HCT116 (cell line): Measurements from ENCODE around the gene SOCS3. TPM values are rescaled to one million over a fixed set of nuclear protein-coding genes. Genes with fewer than 3 reads are reported as not detected.

Experiments used
- ATAC-seq: fragments of 200-7000 bp; cut with Tn5 transposase; 2 replicates; pipeline ENCODE4 v1.9.1; 2020; ENCODE audit warnings: mild to moderate bottlenecking, moderate library complexity
- BruUV-seq: library from RNA; stranded (reverse); fragments of 400-500 nt; replicated peaks from 2 replicates; lab custom pipeline; 2021; lab: Mats Ljungman, UMichigan
- CTCF ChIA-PET: fragments of 300-600 bp; sonication (Branson Sonifier 250); formaldehyde crosslinking; loops from one replicate; lab custom pipeline; 2021; ENCODE audit warnings: antibody characterized with exemption; lab: Charles Lee
- POLR2A ChIA-PET: fragments of 300-600, 350-600 bp; sonication (Branson Sonifier 250); formaldehyde crosslinking; loops from one replicate; lab custom pipeline; 2021; ENCODE audit warnings: antibody characterized with exemption; lab: Charles Lee
- RAD21 ChIA-PET, 2 experiments: fragments of 300-600 bp; sonication (Branson Sonifier 250); formaldehyde crosslinking; loops; one replicate each; lab custom pipeline; 2023; ENCODE audit warnings: low total read pairs in 2 of 2; ENCODE audit not compliant: uncharacterized antibody in 2 of 2, unreplicated experiment in 2 of 2, low non-redundant PET in 1 of 2; lab: Charles Lee
- DNase-seq: peaks from one replicate; pipeline ENCODE4 v3.0.0-alpha.2; 2010; ENCODE audit warnings: low read depth, low spot score
- H2AFZ ChIP-seq: fragments of 200-600 bp; shearing (Covaris generic), sonication (generic); 2 replicates; pipeline ENCODE4 v1.6.1; 2017; ENCODE audit warnings: low read depth, mixed run types, mixed read lengths, antibody characterized with exemption, low read length; ENCODE audit not compliant: poor library complexity, severe bottlenecking
- H3K27ac ChIP-seq: 2 replicates; pipeline ENCODE4 v1.5.1; 2012; ENCODE audit warnings: low read depth, low read length
- H3K27me3 ChIP-seq: fragments of 200-600 bp; sonication (generic); 2 replicates; pipeline ENCODE4 v1.6.1; 2016; ENCODE audit warnings: mixed run types, low read length, mixed read lengths; ENCODE audit not compliant: insufficient read depth
- H3K36me3 ChIP-seq, 2 experiments: fragments of 200-500 bp in 1 of 2; fragments of 200-600 bp in 1 of 2; sonication (Bioruptor generic) in 1 of 2; sonication (generic) in 1 of 2; 2 replicates each; pipeline versions ENCODE4 v1.5.1 to v1.6.1; 2014 to 2016; ENCODE audit warnings: low read length in 2 of 2, inconsistent platforms in 1 of 2, mixed read lengths in 1 of 2, mixed run types in 1 of 2; ENCODE audit not compliant: insufficient read depth in 2 of 2, control insufficient read depth in 1 of 2
- H3K4me1 ChIP-seq, 2 experiments: fragments of 200-600 bp in 1 of 2; sonication (generic) in 1 of 2; 2 replicates each; pipeline versions ENCODE4 v1.5.1 to v1.6.1; 2012 to 2017; ENCODE audit warnings: low read length in 2 of 2, inconsistent platforms in 1 of 2, mild to moderate bottlenecking in 1 of 2, mixed read lengths in 1 of 2, mixed run types in 1 of 2, moderate library complexity in 1 of 2; ENCODE audit not compliant: insufficient read depth in 2 of 2, control insufficient read depth in 1 of 2
- H3K4me2 ChIP-seq: fragments of 200-600 bp; sonication (generic); 2 replicates; pipeline ENCODE4 v1.6.1; 2017; ENCODE audit warnings: mixed run types, low read length, mixed read lengths
- H3K4me3 ChIP-seq, 2 experiments: fragments of 200-600 bp in 1 of 2; sonication (generic) in 1 of 2; replicated peaks in 1 of 2; 2 replicates each; pipeline ENCODE4 v1.5.1; 2011 to 2016; ENCODE audit warnings: low read length in 2 of 2, control low read depth in 1 of 2, low read depth in 1 of 2, mild to moderate bottlenecking in 1 of 2, mixed read lengths in 1 of 2, mixed run types in 1 of 2
- H3K79me2 ChIP-seq: fragments of 200-600 bp; sonication (generic); 2 replicates; pipeline ENCODE4 v1.6.1; 2017; ENCODE audit warnings: mild to moderate bottlenecking, mixed run types, low read length, moderate library complexity, mixed read lengths; ENCODE audit not compliant: insufficient read depth
- H3K9ac ChIP-seq: fragments of 200-600 bp; sonication (generic); 2 replicates; pipeline ENCODE4 v1.6.1; 2016; ENCODE audit warnings: low read length, mixed read lengths
- H3K9me2 ChIP-seq: fragments of 200-600 bp; sonication (generic), shearing (Covaris generic); 2 replicates; pipeline ENCODE4 v1.6.1; 2017; ENCODE audit warnings: mixed run types, mild to moderate bottlenecking, moderate library complexity; ENCODE audit not compliant: insufficient read depth
- H3K9me3 ChIP-seq, 2 experiments: fragments of 200-500 bp in 1 of 2; fragments of 200-600 bp in 1 of 2; sonication (Bioruptor generic) in 1 of 2; sonication (generic) in 1 of 2; 2 replicates each; pipeline ENCODE4 v1.6.1; 2014 to 2017; ENCODE audit warnings: low read length in 2 of 2, mixed read lengths in 2 of 2, inconsistent platforms in 1 of 2, low read depth in 1 of 2, mild to moderate bottlenecking in 1 of 2, mixed run types in 1 of 2, moderate library complexity in 1 of 2; ENCODE audit not compliant: control insufficient read depth in 1 of 2, insufficient read depth in 1 of 2
- H4K20me1 ChIP-seq: fragments of 200-600 bp; sonication (generic), shearing (Covaris generic); 2 replicates; pipeline ENCODE4 v1.6.1; 2017; ENCODE audit warnings: mixed run types, mild to moderate bottlenecking, moderate library complexity; ENCODE audit not compliant: insufficient read depth
- CBX3 ChIP-seq: IDR thresholded peaks from 2 replicates; pipeline ENCODE4 v1.6.1; 2012; ENCODE audit warnings: low read depth
- CEBPB ChIP-seq: IDR thresholded peaks from 2 replicates; pipeline ENCODE4 v1.6.1; 2012; ENCODE audit warnings: low read depth
- CTCF ChIP-seq, 3 experiments: fragments of 200-600 bp in 1 of 3; sonication (generic) in 1 of 3; IDR thresholded peaks in 2 of 3; conservative IDR thresholded peaks in 1 of 3; 2 replicates each; pipeline ENCODE4 v1.5.1; 2012 to 2017; ENCODE audit warnings: low read depth in 2 of 3, low read length in 2 of 3, antibody characterized with exemption in 1 of 3, borderline replicate concordance in 1 of 3, control low read depth in 1 of 3, mild to moderate bottlenecking in 1 of 3, mixed read lengths in 1 of 3, mixed run types in 1 of 3, moderate library complexity in 1 of 3; ENCODE audit not compliant: insufficient read depth in 1 of 3
- EZH2 ChIP-seq: fragments of 200-600 bp; sonication (generic); IDR thresholded peaks from 2 replicates; pipeline ENCODE4 v1.6.1; 2017; ENCODE audit warnings: antibody characterized with exemption, mixed run types
- EZH2phosphoT487 ChIP-seq: fragments of 200-600 bp; IDR thresholded peaks from 2 replicates; pipeline ENCODE4 v1.6.1; 2018; ENCODE audit warnings: antibody characterized with exemption, borderline replicate concordance
- FOSL1 ChIP-seq: IDR thresholded peaks from 2 replicates; pipeline ENCODE4 v1.6.1; 2012; ENCODE audit warnings: low read depth
- JUND ChIP-seq: IDR thresholded peaks from 2 replicates; pipeline ENCODE4 v1.6.1; 2012
- POLR2A ChIP-seq: IDR thresholded peaks from 2 replicates; pipeline ENCODE4 v1.7.0; 2011; ENCODE audit warnings: borderline replicate concordance; ENCODE audit not compliant: insufficient read depth, insufficient read length; ENCODE audit errors: extremely low read depth
- POLR2AphosphoS5 ChIP-seq: IDR thresholded peaks from 2 replicates; pipeline ENCODE4 v1.6.1; 2011; ENCODE audit warnings: mild to moderate bottlenecking, low read depth, low read length, moderate library complexity
- RAD21 ChIP-seq: IDR thresholded peaks from 2 replicates; pipeline ENCODE4 v1.6.1; 2012; ENCODE audit warnings: low read depth, mild to moderate bottlenecking
- SP1 ChIP-seq: IDR thresholded peaks from 2 replicates; pipeline ENCODE4 v1.6.1; 2012; ENCODE audit warnings: low read depth
- SRF ChIP-seq: IDR thresholded peaks from 2 replicates; pipeline ENCODE4 v1.6.1; 2012; ENCODE audit warnings: low read depth
- YY1 ChIP-seq: IDR thresholded peaks from 2 replicates; pipeline ENCODE4 v1.6.1; 2011; ENCODE audit warnings: low read length, low read depth, moderate library complexity, mild to moderate bottlenecking; ENCODE audit not compliant: insufficient replicate concordance; ENCODE audit errors: extremely low read depth
- ZFX ChIP-seq: fragments of 450-650 bp; IDR thresholded peaks from 2 replicates; pipeline ENCODE4 v1.6.1; 2017
- intact Hi-C: fragments of 100-400 bp; cut with micrococcal nuclease; formaldehyde crosslinking; loops from 2 replicates; pipeline ENCODE4 v1.10.0; 2022
- total RNA-seq: library from RNA; stranded (reverse); gene quantifications from one replicate; pipeline ENCODE4 v1.2.1, GENCODE V29; 2021; ENCODE audit not compliant: unreplicated experiment
- TF ChIP-seq, protein P1 (sequence below): IDR thresholded peaks from 2 replicates; pipeline ENCODE4 v1.6.1; 2012; ENCODE audit warnings: low read depth
- TF ChIP-seq, protein P2 (sequence below): IDR thresholded peaks from 2 replicates; pipeline ENCODE4 v1.6.1; 2012
- TF ChIP-seq, protein P3 (sequence below): IDR thresholded peaks from 2 replicates; pipeline ENCODE4 v1.6.1; 2012
- TF ChIP-seq, protein P4 (sequence below): IDR thresholded peaks from 2 replicates; pipeline ENCODE4 v1.6.1; 2011; ENCODE audit warnings: mild to moderate bottlenecking, low read length, moderate library complexity; ENCODE audit not compliant: insufficient replicate concordance; ENCODE audit errors: extremely low read depth

SOCS3 gene
- total RNA-seq, 1 experiment from 2014 or later, result 26.7 TPM

- peaks cover 16 to 36% of the 10 kb centered on the region in 2 experiments for H3K4me1 ChIP-seq
- TF ChIP-seq JUND (no peak), ZFX (peak; percentile 97), FOSL1 (no peak), CBX3 (peak; percentile 88), POLR2A (peak; percentile 57), YY1 (peak; percentile 94), CEBPB (no peak), EZH2phosphoT487 (no peak), SP1 (peak; percentile 45; the same call in 1 of the 2 replicates), RAD21 (no peak), POLR2AphosphoS5 (peak; percentile 94), SRF (no peak; the same call in 1 of the 2 replicates), CTCF (IDR thresholded peaks at IDR 0.05 in 2 of 3, conservative IDR thresholded peaks at IDR 0.05 in 1 of 3; ENCODE audit: borderline replicate concordance in 1 of 3, insufficient read depth in 1 of 3, low read depth in 2 of 3, low read length in 2 of 3) (no peak), EZH2 (no peak)
- TF ChIP-seq, protein P1, sequence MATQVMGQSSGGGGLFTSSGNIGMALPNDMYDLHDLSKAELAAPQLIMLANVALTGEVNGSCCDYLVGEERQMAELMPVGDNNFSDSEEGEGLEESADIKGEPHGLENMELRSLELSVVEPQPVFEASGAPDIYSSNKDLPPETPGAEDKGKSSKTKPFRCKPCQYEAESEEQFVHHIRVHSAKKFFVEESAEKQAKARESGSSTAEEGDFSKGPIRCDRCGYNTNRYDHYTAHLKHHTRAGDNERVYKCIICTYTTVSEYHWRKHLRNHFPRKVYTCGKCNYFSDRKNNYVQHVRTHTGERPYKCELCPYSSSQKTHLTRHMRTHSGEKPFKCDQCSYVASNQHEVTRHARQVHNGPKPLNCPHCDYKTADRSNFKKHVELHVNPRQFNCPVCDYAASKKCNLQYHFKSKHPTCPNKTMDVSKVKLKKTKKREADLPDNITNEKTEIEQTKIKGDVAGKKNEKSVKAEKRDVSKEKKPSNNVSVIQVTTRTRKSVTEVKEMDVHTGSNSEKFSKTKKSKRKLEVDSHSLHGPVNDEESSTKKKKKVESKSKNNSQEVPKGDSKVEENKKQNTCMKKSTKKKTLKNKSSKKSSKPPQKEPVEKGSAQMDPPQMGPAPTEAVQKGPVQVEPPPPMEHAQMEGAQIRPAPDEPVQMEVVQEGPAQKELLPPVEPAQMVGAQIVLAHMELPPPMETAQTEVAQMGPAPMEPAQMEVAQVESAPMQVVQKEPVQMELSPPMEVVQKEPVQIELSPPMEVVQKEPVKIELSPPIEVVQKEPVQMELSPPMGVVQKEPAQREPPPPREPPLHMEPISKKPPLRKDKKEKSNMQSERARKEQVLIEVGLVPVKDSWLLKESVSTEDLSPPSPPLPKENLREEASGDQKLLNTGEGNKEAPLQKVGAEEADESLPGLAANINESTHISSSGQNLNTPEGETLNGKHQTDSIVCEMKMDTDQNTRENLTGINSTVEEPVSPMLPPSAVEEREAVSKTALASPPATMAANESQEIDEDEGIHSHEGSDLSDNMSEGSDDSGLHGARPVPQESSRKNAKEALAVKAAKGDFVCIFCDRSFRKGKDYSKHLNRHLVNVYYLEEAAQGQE, result no peak
- TF ChIP-seq, protein P2, sequence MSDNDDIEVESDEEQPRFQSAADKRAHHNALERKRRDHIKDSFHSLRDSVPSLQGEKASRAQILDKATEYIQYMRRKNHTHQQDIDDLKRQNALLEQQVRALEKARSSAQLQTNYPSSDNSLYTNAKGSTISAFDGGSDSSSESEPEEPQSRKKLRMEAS, result peak; percentile 73
- TF ChIP-seq, protein P3, sequence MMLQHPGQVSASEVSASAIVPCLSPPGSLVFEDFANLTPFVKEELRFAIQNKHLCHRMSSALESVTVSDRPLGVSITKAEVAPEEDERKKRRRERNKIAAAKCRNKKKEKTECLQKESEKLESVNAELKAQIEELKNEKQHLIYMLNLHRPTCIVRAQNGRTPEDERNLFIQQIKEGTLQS, result no peak
- TF ChIP-seq, protein P4, sequence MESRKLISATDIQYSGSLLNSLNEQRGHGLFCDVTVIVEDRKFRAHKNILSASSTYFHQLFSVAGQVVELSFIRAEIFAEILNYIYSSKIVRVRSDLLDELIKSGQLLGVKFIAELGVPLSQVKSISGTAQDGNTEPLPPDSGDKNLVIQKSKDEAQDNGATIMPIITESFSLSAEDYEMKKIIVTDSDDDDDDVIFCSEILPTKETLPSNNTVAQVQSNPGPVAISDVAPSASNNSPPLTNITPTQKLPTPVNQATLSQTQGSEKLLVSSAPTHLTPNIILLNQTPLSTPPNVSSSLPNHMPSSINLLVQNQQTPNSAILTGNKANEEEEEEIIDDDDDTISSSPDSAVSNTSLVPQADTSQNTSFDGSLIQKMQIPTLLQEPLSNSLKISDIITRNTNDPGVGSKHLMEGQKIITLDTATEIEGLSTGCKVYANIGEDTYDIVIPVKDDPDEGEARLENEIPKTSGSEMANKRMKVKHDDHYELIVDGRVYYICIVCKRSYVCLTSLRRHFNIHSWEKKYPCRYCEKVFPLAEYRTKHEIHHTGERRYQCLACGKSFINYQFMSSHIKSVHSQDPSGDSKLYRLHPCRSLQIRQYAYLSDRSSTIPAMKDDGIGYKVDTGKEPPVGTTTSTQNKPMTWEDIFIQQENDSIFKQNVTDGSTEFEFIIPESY, result peak; percentile 49
These were observed 18.6 kb upstream of the SOCS3 start, which contains the start of gene PGS1 for GRCh38 chr17:78378225-78379130. PGS1 (plus strand) TSS chr17:78378649; CDS start chr17:78378666, 17 bp downstream.

More at GRCh38 chr17:78378225-78379130, 18.6 kb upstream of the SOCS3 start, which contains the start of gene PGS1:
- ChIA-PET CTCF (interaction anchor here (1.8 kb wide), 1 partner anchor 17 kb away, joined by 11 read pairs; no protein-coding TSS in a partner anchor), POLR2A (interaction anchor here (1.7 kb wide), 1 partner anchor 18 kb away, joined by 3 read pairs; no protein-coding TSS in a partner anchor), RAD21 (no interaction called here)
- H3K27me3 ChIP-seq, result no peaks in the 10 kb centered on the region
- H3K36me3 ChIP-seq, result peaks cover 0 to 5% of the 10 kb centered on the region in 2 experiments; a peak in 2 of 4 replicates
- H3K9me2 ChIP-seq, result no peaks in the 10 kb centered on the region
- peak within 1 kb of the TSS; percentile 63 for H3K27ac ChIP-seq
- no peaks in the 10 kb centered on the region for H3K9me3 ChIP-seq
- ATAC-seq, result peak; percentile 87
- intact Hi-C loops, result loop anchor here (1.0 kb wide), 1 partner anchor 18 kb away; the partner anchor contains the start of gene SOCS3
- peak within 1 kb of the TSS; percentile 85 for H3K9ac ChIP-seq
- peak within 1 kb of the TSS; percentile 77 for H3K4me2 ChIP-seq
- H4K20me1 ChIP-seq, result peaks cover 13% of the 10 kb centered on the region; the same call in 1 of the 2 replicates
- peak within 1 kb of the TSS; percentile 62 to 86 for H3K4me3 ChIP-seq
- BruUV-seq, result no TSS peak
- DNase-seq, result peak; percentile 49
- H3K79me2 ChIP-seq, result peaks cover 49% of the 10 kb centered on the region
- H2AFZ ChIP-seq, result peak within 1 kb of the TSS; percentile 64
